HEK293T (cell line): ENCODE data around the gene IKZF3.

Experiments
- ARNT ChIP-seq: fragments of 450-650 bp; IDR thresholded peaks from 2 replicates; pipeline ENCODE4 v1.6.1; 2017; ENCODE audit warnings: mild to moderate bottlenecking
- BHLHE40 ChIP-seq: fragments of 450-650 bp; IDR thresholded peaks from 2 replicates; pipeline ENCODE4 v1.6.1; 2016; ENCODE audit warnings: mild to moderate bottlenecking, moderate library complexity, borderline replicate concordance
- ELF4 ChIP-seq: fragments of 450-650 bp; IDR thresholded peaks from 2 replicates; pipeline ENCODE4 v1.6.1; 2017; ENCODE audit warnings: antibody characterized with exemption
- FOXK2 ChIP-seq: fragments of 450-650 bp; IDR thresholded peaks from 2 replicates; pipeline ENCODE4 v1.6.1; 2016; ENCODE audit warnings: mild to moderate bottlenecking
- HDGF ChIP-seq: fragments of 450-650 bp; IDR thresholded peaks from 2 replicates; pipeline ENCODE4 v1.6.1; 2017; ENCODE audit warnings: antibody characterized with exemption, borderline replicate concordance
- L3MBTL2 ChIP-seq: fragments of 450-650 bp; conservative IDR thresholded peaks from 2 replicates; pipeline ENCODE4 v1.6.1; 2016; ENCODE audit warnings: mild to moderate bottlenecking
- SP1 ChIP-seq: fragments of 450-650 bp; IDR thresholded peaks from 2 replicates; pipeline ENCODE4 v1.6.1; 2017
- SUZ12 ChIP-seq: fragments of 450-650 bp; IDR thresholded peaks from 2 replicates; pipeline ENCODE4 v1.6.1; 2016; ENCODE audit warnings: mild to moderate bottlenecking
- TARDBP ChIP-seq: fragments of 450-650 bp; IDR thresholded peaks from 2 replicates; pipeline ENCODE4 v1.6.1; 2016
- ZNF384 ChIP-seq: fragments of 450-650 bp; IDR thresholded peaks from 2 replicates; pipeline ENCODE4 v1.6.1; 2016

GRCh38 chr17:39739885-39740356 lies 124.2 kb downstream of the IKZF3 start:
- no peak for TF ChIP-seq BHLHE40
- no peak for TF ChIP-seq HDGF
- TF ChIP-seq SP1 = no peak
- TF ChIP-seq ZNF384 = no peak
- no peak for TF ChIP-seq ARNT
- no peak for TF ChIP-seq ELF4
- TF ChIP-seq TARDBP = no peak
- no peak for TF ChIP-seq L3MBTL2
- no peak for TF ChIP-seq FOXK2
- TF ChIP-seq SUZ12 = no peak
